Fibroblast of peridontal ligament (primary cell): ENCODE data around the gene SLC2A4.
"Not testable (repeated sequence)": the region's sequence is repeated elsewhere in the genome, so short reads cannot be mapped to it uniquely, and the experiment has no call there.

ENCODE experiments used
- DNase-seq: peaks from one replicate; pipeline ENCODE4 v3.0.0-alpha.2; 2010; ENCODE audit errors: extremely low read depth

Gene SLC2A4

DNA sequence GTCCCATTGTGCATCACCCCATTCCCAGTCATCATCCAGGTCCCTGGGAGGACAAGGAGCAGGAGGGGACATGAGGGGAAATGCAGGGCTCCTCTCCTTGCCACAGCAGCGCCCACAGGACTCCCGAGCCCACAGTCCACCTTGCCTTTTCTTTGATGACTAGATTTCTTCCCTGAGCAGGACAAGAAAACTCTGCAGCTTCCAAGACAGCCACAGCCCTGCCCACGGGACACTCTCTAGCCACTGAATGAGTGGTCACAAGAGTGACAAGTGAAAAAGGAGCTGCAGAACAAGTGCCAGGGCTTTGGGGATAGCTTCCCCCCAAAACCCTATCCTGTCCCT lies 42.9 kb downstream of the SLC2A4 start:
- no peak for DNase-seq

DNA sequence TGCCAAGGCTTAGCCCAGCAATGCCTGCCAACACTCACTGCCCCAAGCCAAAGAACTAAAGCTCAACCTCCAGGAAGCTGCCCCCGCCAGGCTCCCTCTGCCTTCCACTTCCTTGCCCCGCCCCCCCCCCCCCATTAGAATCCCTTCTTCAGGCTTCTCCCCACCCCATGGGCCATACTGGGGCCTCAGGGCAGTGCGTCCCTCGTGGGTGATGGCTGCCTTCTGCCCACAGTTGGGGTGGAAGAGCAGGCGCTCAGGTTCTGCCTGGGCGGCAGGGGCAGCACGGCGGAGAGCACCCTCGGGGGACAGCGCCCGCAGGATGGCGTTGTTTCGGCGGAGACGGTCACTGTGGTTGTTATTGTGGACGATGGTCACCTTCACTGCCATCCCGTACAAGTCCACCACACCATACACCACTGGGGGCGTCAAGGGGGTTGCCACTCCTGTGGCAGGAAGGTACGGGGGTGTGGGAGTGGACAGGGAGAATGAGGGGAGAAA lies 43.6 kb downstream of the SLC2A4 start:
- no peak for DNase-seq

DNA sequence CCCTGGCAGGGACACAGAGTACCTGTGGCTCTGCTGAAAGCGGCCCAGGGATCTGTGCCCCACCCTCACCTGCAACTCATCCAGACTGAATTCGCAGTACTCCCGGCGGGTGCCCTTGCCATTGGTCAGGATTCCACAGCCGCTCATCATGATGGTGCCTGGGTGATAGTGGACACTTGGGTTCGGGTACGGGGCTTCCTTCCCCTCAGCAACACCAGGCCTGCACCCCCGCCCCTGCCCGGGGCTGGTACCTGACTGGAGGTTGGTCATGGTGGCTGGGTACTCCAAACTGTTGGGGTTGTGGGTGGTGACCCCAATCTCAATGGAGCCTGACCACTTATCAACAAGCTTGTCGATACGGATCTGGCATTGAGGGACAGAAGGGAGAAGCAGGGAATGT lies 44.7 kb downstream of the SLC2A4 start:
- no peak for DNase-seq

DNA sequence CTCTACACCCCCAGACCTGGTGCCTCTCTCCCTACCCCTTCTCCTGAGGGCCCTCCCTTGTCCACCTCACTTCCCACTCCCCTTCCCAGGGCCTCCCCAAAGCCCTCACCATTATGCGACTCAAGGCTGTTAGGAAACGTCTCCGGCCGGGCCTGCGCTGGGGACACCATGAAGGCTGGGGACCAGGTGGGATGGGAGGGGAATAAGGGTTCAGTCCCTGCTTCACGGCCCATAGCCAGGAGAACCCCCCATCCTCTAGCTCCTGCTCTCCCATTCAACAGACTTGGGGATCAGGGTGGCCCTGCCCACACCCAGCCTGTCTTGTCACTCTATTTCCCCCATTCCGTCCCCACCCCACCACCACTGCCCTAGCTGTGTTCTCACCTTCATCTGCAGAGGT lies 45.5 kb downstream of the SLC2A4 start:
- DNase-seq: no peak

DNA sequence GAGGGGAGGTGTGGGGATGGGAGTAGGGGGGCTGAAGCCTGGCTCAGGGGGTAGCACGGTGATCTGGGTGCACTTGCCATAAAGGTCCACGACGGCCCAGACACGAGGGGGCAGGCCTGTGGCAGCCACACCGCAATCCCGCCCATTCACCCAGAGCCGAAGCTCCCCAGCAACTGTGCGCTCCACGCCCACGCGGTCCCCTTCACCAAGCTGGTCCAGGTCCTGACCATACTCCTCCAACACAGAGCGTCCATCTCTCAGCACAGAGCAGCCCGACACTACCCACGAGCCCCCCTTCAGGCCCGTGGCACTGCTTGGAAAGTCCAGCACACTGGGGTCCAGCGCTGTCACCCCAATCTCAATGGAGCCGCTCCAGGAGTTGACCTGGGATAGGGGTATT lies 46.0 kb downstream of the SLC2A4 start:
- no peak for DNase-seq

DNA sequence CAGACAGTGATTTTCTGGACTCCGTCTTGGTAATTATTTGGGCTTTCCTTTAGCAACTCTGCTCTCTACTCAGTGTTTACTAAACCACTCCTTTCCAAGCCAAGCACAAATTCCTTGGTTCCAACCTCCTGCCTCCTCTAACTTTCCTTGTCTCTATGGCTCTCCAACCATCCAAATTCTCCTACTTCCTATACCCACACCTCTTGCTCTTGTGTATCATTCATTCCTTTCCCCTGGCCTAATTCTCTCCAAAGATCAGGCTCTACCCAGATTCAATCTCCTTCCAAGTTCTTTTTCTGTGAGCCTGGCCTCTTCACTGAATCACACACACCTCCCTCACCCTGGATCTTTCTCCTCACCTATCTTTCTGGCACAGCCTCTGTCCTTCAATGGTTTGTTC lies 46.5 kb downstream of the SLC2A4 start:
- DNase-seq: no peak

DNA sequence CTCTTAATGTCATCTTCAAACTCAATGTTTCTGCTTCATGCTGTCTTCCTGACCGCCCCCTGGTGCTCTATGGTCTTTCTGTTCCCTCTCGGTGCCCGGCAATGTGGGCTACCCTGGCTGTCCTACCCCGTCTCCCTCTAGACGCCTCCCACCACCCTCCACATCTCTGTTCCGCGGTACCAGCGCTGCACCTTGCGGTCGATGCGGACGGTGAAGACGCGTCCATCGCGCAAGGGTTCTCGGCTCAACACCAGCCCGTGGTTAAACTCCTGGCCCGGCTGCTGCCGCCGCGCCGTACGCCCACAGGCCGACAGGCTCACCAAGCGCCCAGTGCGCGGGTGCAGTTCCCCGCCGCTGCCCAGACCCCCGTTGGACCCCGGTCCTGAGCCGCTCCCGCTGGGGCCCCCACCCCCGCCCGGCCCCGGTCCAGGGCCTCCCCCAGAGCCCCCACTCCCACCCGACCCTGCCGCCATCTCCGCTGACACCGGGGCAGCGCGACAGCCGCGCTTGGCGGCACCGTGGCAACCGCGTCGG lies 47.4 kb downstream of the SLC2A4 start, which contains the start of gene NEURL4:
TSS of gene NEURL4 (minus strand) at position 496 of the 534 bp plus-strand sequence. CDS start at position 473, 23 bp downstream.
- no peak for DNase-seq

DNA sequence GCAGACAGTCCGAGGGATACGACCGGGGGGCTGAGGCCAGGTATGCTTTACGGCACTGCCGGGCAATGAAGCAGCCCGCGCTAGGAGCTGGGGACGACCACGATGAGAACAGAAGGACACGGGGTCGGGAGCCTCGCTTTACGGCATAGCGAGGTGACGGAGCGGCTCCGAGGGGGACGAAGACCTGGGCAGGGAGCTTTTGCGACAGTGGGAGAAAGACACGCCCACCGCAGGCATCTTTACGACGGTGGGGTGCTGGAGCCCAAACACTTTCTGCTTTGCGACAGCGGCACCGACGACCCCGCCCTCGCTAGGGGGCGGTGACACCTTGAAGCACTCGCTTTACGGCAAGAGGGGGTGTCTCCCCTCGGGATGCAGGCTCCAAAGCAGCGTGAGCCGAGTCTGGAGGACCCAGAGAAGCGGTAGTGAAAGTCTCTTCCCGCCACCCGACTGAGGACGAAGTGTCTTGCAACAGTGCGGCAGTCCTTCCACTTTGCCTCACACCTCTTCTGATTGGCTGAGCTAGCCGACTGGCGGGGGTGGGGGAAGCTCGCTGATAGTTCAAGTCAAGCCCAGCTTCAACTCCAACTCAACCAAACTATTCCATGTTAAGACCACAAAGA lies 48.0 kb downstream of the SLC2A4 start:
- peak; percentile 97 for DNase-seq

DNA sequence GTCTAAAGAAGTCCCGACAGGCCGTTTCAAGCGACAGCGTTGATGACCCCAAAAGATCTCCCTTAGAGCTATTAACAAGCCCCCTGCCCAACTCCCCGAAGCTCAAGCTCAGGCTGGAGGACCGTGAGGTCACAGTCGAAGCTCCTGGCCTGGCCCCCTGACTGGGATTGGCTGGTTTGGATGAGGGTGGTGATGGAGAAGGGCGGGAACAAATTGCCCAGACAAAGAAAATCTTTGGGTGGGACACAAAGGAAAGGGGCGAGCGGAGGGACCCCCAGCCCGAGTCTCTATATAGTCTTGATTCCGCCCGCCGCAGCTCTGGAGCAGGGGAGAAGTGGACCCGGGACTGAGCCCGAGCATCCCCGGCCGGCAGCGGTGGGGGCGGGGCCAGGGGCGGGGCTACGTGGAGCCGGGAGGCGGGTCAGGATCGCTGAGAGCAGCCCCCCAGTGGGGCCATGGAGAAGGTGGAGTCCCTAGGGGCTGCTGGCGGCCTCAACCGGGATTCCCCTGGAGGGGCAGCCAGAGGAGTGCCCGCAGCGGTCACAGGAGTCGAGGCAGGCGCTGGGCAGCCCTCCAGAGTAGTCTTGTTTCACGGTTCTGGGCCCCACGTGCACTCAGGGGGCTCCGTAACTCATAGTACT lies 48.6 kb downstream of the SLC2A4 start:
- peak; percentile 71 for DNase-seq

DNA sequence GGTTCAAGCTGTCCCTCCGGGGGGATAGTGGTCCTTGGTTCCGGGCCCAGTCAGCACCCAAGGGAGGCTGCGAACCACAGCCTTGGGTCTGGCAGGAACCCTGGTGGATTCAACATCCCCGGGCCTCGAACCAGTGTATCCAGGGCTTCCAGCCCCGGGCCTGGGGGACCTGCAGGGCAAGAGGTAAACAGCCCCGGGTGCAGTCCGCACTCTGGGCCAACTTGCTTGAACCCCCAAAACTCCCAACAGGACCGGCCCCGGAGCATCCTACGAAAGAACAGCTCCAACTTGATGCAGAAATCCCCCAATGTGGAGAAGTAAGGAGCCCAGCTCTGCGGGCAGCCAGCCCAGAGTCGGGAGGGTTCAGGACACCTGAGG lies 49.1 kb downstream of the SLC2A4 start:
- DNase-seq: no peak

DNA sequence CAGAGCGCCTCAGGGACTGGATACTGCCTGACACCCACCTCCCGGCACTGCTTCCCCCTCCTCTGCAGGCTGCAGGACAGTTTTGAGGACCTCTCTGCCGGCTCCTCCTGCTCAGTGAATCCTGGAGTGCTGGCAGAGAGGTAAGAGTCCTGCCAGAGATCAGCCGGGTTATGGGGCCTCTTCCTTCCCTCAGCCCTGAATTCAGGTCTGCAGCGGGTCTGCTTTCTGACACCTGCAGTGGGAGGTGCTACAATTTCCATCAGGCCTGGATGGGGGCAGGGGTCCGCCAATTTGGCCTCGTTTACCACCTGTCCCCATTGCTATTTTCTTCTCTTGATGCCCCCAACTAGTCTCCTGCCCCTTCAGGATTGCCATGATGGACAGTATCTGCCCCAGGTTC lies 50.6 kb downstream of the SLC2A4 start:
- DNase-seq: no peak

DNA sequence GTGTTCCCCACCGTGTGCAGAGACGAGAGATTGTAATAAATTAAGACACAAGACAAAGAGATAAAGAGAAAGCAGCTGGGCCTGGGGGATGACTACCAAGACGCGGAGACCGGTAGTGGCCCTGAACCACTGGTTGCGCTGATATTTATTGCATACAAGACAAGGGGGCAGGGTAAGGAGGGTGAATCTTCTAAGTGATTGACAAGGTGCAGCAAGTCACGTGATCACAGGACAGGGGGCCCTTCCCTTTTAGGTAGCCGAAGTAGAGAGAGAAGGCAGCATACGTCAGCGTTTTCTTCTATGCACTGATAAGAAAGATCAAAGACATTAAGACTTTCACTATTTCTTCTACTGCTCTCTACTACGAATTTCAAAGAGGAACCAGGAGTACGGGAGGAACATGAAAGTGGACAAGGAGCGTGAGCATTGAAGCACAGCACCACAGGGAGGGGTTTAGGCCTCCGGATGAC lies 51.1 kb downstream of the SLC2A4 start:
- DNase-seq: not testable (repeated sequence)

DNA sequence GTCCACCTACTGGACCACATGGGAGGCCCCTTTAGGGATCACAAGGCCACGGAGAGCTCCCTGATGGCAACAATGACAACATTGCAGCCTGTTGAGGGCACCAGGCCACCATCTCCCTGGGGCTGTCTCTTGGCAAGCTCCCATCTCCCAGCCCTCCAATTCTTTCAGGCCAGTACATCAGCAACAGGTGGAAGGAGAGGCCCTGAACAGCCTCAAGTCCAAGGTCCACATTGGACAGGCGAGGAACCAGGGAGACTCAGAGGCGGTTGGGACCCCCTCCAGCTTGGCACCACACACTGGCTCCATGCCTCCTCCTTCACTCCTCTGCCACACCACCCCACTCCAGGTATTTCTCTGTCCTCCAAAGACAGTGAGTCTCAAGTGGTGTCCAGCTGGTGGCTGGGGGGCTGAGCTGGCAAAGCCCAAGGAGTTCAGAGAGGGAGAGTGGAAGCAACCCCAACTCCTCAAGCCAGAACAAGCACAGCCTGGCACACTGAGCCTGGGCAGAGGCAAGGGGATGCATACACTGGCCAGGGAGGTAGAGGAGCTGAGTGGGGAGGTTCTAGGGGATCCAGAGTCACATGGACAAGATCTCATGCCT lies 53.5 kb downstream of the SLC2A4 start:
- no peak for DNase-seq

DNA sequence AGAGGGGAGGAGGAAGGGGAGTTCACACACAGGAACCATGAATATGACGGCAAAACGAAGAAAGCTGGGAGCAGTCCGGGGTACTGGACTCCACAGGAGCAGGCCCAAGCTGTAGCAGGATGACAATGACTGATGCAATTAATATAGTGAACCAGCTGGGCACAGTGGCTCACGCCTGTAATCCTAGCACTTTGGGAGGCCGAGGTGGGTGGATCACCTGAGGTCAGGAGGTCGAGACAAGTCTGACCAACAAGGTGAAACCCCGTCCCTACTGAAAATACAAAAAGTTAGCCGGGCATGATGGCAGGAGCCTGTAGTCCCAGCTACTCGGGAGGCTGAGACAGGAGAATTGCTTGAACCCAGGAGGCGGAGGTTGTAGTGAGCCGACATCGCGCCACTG lies 54.2 kb downstream of the SLC2A4 start:
- DNase-seq: not testable (repeated sequence)

DNA sequence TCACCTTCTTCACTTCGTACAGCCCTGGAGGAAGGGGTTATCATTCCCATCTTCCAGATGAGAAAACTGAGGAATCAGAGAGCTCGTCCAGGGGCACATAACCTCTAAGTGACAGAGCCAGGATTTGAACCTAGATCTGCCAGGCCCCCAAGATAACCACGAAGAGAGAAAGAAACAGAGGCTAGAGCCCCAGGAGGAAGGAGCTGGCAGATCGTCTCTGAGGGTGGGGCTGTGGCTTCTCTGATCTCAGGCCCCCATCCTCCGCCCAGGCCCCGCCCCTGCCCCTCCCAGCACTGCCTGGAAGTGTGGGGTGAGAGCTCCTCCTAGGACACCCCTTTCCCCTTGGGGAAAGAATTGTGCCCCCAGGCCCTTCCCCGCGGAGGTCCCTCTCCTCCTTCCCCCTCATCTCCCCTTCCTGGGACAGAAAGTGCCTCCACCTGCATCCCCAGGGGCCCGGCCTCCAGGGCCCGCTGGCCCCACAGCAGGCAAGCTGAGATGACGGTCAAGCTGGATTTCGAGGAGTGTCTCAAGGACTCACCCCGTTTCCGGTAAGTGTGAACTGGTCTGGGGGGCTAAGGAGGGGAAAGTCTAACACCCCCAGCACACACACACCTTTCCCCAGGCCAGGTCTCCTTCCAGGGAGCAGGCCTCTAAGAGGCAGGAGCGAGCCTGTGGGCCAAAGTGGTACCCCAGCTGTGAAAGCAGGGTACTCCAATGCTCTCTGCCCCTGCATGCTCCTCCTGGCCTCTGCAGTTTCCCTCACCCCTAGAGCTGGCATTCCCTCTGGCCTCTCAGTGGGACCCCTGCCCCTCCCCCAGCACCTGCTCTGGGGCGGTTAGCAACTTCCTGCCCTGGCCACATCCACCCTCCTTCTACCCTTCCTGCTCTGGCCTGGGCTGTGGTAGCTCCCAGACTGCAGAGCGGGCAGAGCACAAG lies 55.0 kb downstream of the SLC2A4 start, which contains the start of gene ACAP1:
TSS of gene ACAP1 (plus strand) at position 290 of the 936 bp plus-strand sequence. CDS start at position 496, 206 bp downstream.
- DNase-seq: no peak

DNA sequence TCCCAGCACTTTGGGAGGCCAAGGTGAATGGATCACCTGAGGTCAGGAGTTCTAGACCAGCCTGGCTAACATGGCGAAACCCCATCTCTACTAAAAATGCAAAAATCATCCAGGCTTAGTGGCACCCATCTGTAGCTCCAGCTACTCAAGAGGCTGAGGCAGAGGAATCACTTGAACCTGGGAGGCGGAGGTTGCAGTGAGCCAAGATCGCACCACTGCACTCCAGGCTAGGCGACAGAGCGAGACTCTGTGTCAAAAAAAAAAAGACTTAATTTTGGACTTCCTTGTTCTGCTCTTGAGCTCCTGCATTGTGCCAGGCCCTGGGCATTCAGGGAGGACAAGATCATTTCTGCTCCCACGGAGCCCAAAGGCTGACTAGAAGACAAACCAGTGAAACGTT lies 56.1 kb downstream of the SLC2A4 start:
- not testable (repeated sequence) for DNase-seq
